SK-N-SH (cell line): ENCODE results near the gene RFPL1. TPM values are rescaled to one million over a fixed set of nuclear protein-coding genes. Genes with fewer than 3 reads are reported as not detected.

ENCODE experiments used
- CTCF ChIA-PET: fragments of 300-600, 350-600 bp; formaldehyde crosslinking; extraction: SDS; loops from one replicate; lab custom pipeline; 2021; lab: Yijun Ruan, JAX
- POLR2A ChIA-PET: fragments of 350-600 bp; sonication (Branson Sonifier 250); formaldehyde crosslinking; extraction: SDS; loops from one replicate; lab custom pipeline; 2020; ENCODE audit warnings: antibody characterized with exemption, inconsistent platforms; lab: Yijun Ruan, JAX
- DNase-seq: peaks from one replicate; pipeline ENCODE4 v3.0.0; 2012
- H2AFZ ChIP-seq: fragments of 200-600 bp; sonication (generic); 2 replicates; pipeline ENCODE4 v1.8.1; 2016; ENCODE audit warnings: antibody characterized with exemption, mild to moderate bottlenecking, low read depth
- H3F3A ChIP-seq: fragments of 200-600 bp; sonication (generic); replicated peaks from 2 replicates; pipeline ENCODE3; 2016; ENCODE audit warnings: antibody characterized with exemption, mild to moderate bottlenecking; ENCODE audit not compliant: insufficient read depth
- H3K27ac ChIP-seq, 2 experiments: fragments of 200-500 bp in 1 of 2; fragments of 200-600 bp in 1 of 2; sonication (Bioruptor generic) in 1 of 2; sonication (generic), shearing (Covaris generic) in 1 of 2; 2 replicates each; pipeline versions ENCODE4 v1.5.1 to v1.6.1; 2014 to 2016; ENCODE audit warnings: low read depth in 2 of 2, inconsistent platforms in 1 of 2, low read length in 1 of 2, mild to moderate bottlenecking in 1 of 2, mixed read lengths in 1 of 2
- H3K27me3 ChIP-seq: fragments of 200-600 bp; sonication (generic), shearing (Covaris generic); 2 replicates; pipeline ENCODE4 v1.6.1; 2016; ENCODE audit warnings: mixed run types; ENCODE audit not compliant: insufficient read depth
- H3K36me3 ChIP-seq, 2 experiments: fragments of 200-500 bp in 1 of 2; fragments of 200-600 bp in 1 of 2; sonication (Bioruptor generic) in 1 of 2; sonication (generic) in 1 of 2; replicated peaks in 1 of 2; 2 replicates each; pipeline versions ENCODE3 to v1.5.1; 2014 to 2016; ENCODE audit warnings: low read length in 1 of 2, mild to moderate bottlenecking in 1 of 2; ENCODE audit not compliant: insufficient read depth in 2 of 2, control insufficient read depth in 1 of 2
- H3K4me1 ChIP-seq, 2 experiments: fragments of 200-500 bp in 1 of 2; fragments of 200-600 bp in 1 of 2; sonication (Bioruptor generic) in 1 of 2; sonication (generic), shearing (Covaris generic) in 1 of 2; 2 replicates each; pipeline versions ENCODE4 v1.5.1 to v1.6.1; 2014 to 2016; ENCODE audit warnings: low read depth in 1 of 2, low read length in 1 of 2, mixed run types in 1 of 2; ENCODE audit not compliant: insufficient read depth in 2 of 2, control insufficient read depth in 1 of 2
- H3K4me2 ChIP-seq: fragments of 200-600 bp; sonication (generic), shearing (Covaris generic); 2 replicates; pipeline ENCODE4 v1.6.1; 2017; ENCODE audit warnings: mixed run types
- H3K4me3 ChIP-seq, 2 experiments: fragments of 200-500 bp in 1 of 2; fragments of 200-600 bp in 1 of 2; sonication (Bioruptor generic) in 1 of 2; sonication (generic), shearing (Covaris generic) in 1 of 2; 2 replicates each; pipeline versions ENCODE4 v1.5.1 to v1.8.1; 2014 to 2016; ENCODE audit warnings: low read depth in 2 of 2, inconsistent platforms in 1 of 2, low read length in 1 of 2, mild to moderate bottlenecking in 1 of 2, mixed read lengths in 1 of 2, moderate library complexity in 1 of 2
- H3K79me2 ChIP-seq: fragments of 200-600 bp; sonication (generic); 2 replicates; pipeline ENCODE4 v1.8.1; 2017; ENCODE audit warnings: mild to moderate bottlenecking; ENCODE audit not compliant: insufficient read depth
- H3K9ac ChIP-seq: fragments of 200-600 bp; sonication (generic); 2 replicates; pipeline ENCODE4 v1.6.1; 2017; ENCODE audit warnings: mixed run types
- H3K9me2 ChIP-seq: fragments of 200-600 bp; sonication (generic); 2 replicates; pipeline ENCODE4 v1.6.1; 2017; ENCODE audit warnings: mixed run types
- H3K9me3 ChIP-seq: fragments of 200-600 bp; sonication (generic); 2 replicates; pipeline ENCODE4 v1.6.1; 2017; ENCODE audit warnings: mixed run types, mild to moderate bottlenecking, moderate library complexity
- H4K20me1 ChIP-seq: fragments of 200-600 bp; sonication (generic); 2 replicates; pipeline ENCODE4 v1.6.1; 2017; ENCODE audit warnings: mild to moderate bottlenecking, mixed run types; ENCODE audit not compliant: insufficient read depth
- CHD2 ChIP-seq: fragments of 150-350 bp; IDR thresholded peaks from 2 replicates; pipeline ENCODE4 v1.6.1; 2018; ENCODE audit warnings: low read length; ENCODE audit not compliant: partially characterized antibody
- CTCF ChIP-seq: fragments of 200-600 bp; sonication (generic); IDR thresholded peaks from 2 replicates; pipeline ENCODE4 v1.6.1; 2017; ENCODE audit warnings: antibody characterized with exemption, mild to moderate bottlenecking, moderate library complexity
- ELF1 ChIP-seq: IDR thresholded peaks from 2 replicates; pipeline ENCODE4 v1.4.0; 2012
- EP300 ChIP-seq, 2 experiments: IDR thresholded peaks; 2 replicates each; pipeline versions ENCODE4 v1.4.0 to v1.6.1; 2012; ENCODE audit warnings: borderline replicate concordance in 1 of 2, low read depth in 1 of 2, low read length in 1 of 2
- EZH2phosphoT487 ChIP-seq: fragments of 200-600 bp; sonication (generic); IDR thresholded peaks from 2 replicates; pipeline ENCODE4 v1.6.1; 2017; ENCODE audit warnings: low read depth, mixed run types, mild to moderate bottlenecking, antibody characterized with exemption, moderate library complexity, borderline replicate concordance
- FOXJ3 ChIP-seq: sonication (generic); formaldehyde crosslinking; IDR thresholded peaks from 2 replicates; pipeline ENCODE4 v1.5.1; 2020; ENCODE audit warnings: mild to moderate bottlenecking, missing genetic modification reagents
- FOXM1 ChIP-seq: IDR thresholded peaks from 2 replicates; pipeline ENCODE4 v1.4.0; 2012; ENCODE audit warnings: low read depth, mild to moderate bottlenecking
- GABPA ChIP-seq: IDR thresholded peaks from 2 replicates; pipeline ENCODE4 v1.4.0; 2012; ENCODE audit warnings: low read depth, mild to moderate bottlenecking
- JUND ChIP-seq: IDR thresholded peaks from 2 replicates; pipeline ENCODE4 v1.4.0; 2012
- NFIC ChIP-seq: IDR thresholded peaks from 2 replicates; pipeline ENCODE4 v1.4.0; 2012; ENCODE audit warnings: borderline replicate concordance
- NRF1 ChIP-seq: IDR thresholded peaks from 2 replicates; pipeline ENCODE4 v1.6.1; 2012; ENCODE audit warnings: low read depth, mild to moderate bottlenecking, low read length
- POLR2AphosphoS5 ChIP-seq: IDR thresholded peaks from 2 replicates; pipeline ENCODE4 v1.6.1; 2012; ENCODE audit warnings: low read depth, low read length
- RAD21 ChIP-seq: IDR thresholded peaks from 2 replicates; pipeline ENCODE4 v1.6.1; 2012; ENCODE audit warnings: mild to moderate bottlenecking, low read length
- RCOR1 ChIP-seq: fragments of 150-350 bp; IDR thresholded peaks from 2 replicates; pipeline ENCODE4 v1.6.1; 2017; ENCODE audit warnings: antibody characterized with exemption, low read length
- REST ChIP-seq: IDR thresholded peaks from 2 replicates; pipeline ENCODE4 v1.6.1; 2012; ENCODE audit warnings: mild to moderate bottlenecking, low read depth, low read length, moderate library complexity
- RFX5 ChIP-seq: IDR thresholded peaks from 2 replicates; pipeline ENCODE4 v1.6.1; 2012; ENCODE audit warnings: mild to moderate bottlenecking, improper control_type of control experiment, low read length
- RXRA ChIP-seq: IDR thresholded peaks from 2 replicates; pipeline ENCODE4 v1.4.0; 2012; ENCODE audit warnings: low read depth, mild to moderate bottlenecking, borderline replicate concordance
- TAF1 ChIP-seq: IDR thresholded peaks from 2 replicates; pipeline ENCODE4 v1.6.1; 2012; ENCODE audit warnings: low read depth, mild to moderate bottlenecking, low read length, moderate library complexity, borderline replicate concordance
- YY1 ChIP-seq: IDR thresholded peaks from 2 replicates; pipeline ENCODE4 v1.4.0; 2012; ENCODE audit warnings: low read depth, mild to moderate bottlenecking
- WGBS: methylation state at CpG from one replicate; pipeline ENCODE4 v1.1.6; 2017; ENCODE audit warnings: low lambda C conversion rate; 5-methylcytosine and 5-hydroxymethylcytosine counted together
- polyA plus RNA-seq, 3 experiments: library from polyadenylated mRNA; depleted of rRNA; stranded (reverse); fragments of >200 nt; gene quantifications; 2 replicates each; pipeline ENCODE4 v1.2.3, GENCODE V29; 2012
- TF ChIP-seq, protein P1 (sequence below): IDR thresholded peaks from 2 replicates; pipeline ENCODE4 v1.4.0; 2012; ENCODE audit warnings: low read depth
- TF ChIP-seq, protein P2 (sequence below): fragments of 150-350 bp; IDR thresholded peaks from 2 replicates; pipeline ENCODE4 v1.6.1; 2017; ENCODE audit warnings: antibody characterized with exemption, low read length, low read depth, borderline replicate concordance

RFPL1 gene
- polyA plus RNA-seq, 1 of the 3 experiments (the other 2 are of a cell fraction): not detected

DNA sequence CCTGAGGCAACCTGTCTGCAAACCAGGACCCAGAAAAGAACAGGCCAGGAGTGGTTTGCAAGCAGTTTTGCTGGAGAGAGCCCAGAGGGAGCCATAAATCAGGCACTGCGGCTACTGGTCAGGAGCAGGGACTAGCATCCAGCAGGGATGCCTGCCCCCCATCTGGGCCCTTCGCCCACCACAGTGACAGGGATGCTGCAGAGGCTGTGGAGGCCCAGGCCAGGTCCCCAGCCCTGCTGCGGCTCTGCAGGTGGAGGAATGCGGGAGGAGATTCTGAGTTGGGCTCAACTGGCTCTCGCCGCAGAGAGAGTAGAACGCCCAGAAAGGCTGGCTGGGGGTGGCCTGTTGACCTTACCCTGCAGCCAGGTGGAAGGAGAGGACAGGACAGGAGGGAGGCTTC, 25.2 kb downstream of the RFPL1 start:
- Histone ChIP-seq H3K4me2 (no peak overlapping the region), H2AFZ (no peak overlapping the region), H3K27ac (no peak overlapping the region), H3K9ac (no peak overlapping the region), H3F3A (no peaks in the 10 kb centered on the region), H3K27me3 (no peaks in the 10 kb centered on the region), H3K9me3 (no peaks in the 10 kb centered on the region), H3K4me1 (peaks cover 0 to 4% of the 10 kb centered on the region in 2 experiments; a peak in 1 of 4 replicates), H3K36me3 (no peaks in the 10 kb centered on the region), H3K79me2 (no peaks in the 10 kb centered on the region), H3K9me2 (no peaks in the 10 kb centered on the region), H3K4me3 (no peak overlapping the region), H4K20me1 (no peaks in the 10 kb centered on the region)
- TF ChIP-seq POLR2AphosphoS5: no peak
- TF ChIP-seq EZH2phosphoT487: no peak
- TF ChIP-seq NRF1: no peak
- no peak for TF ChIP-seq ELF1
- TF ChIP-seq REST: no peak
- TF ChIP-seq JUND: no peak
- no peak for TF ChIP-seq RAD21
- no peak for TF ChIP-seq FOXM1
- no peak for TF ChIP-seq FOXJ3
- no peak for TF ChIP-seq CHD2
- TF ChIP-seq RCOR1: no peak
- TF ChIP-seq GABPA: no peak
- ChIA-PET POLR2A (no interaction called here), CTCF (no interaction called here)
- 94% methylated on average over 5 of the region's 7 CpGs for WGBS
- no peak for DNase-seq

DNA sequence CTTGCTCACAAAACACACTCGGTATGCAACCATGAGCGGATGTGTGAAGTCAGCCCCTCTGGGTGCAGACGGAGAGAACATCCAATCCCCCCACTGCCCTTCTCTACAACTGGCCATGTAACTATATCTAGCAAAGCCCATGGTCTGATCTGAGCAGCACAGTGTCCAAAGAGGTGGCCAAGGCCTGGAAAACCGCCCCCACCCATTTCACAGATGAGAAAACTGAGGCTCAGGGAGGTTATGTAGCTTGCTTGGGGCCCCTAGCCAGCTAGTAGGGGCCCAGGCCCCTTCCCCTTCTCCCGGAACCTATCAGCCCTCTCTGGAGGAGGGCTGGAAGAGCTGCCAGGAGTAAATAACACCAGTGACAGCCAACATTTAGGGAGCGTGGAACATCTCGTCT, 26.2 kb downstream of the RFPL1 start:
- H3K4me3 ChIP-seq: no peak overlapping the region
- H3K4me2 ChIP-seq: no peak overlapping the region
- CTCF ChIA-PET: no interaction called here
- no peak overlapping the region for H3K27ac ChIP-seq
- no peak overlapping the region for H3K9ac ChIP-seq
- no peak overlapping the region for H2AFZ ChIP-seq
- H3K9me3 ChIP-seq: no peaks in the 10 kb centered on the region
- no peaks in the 10 kb centered on the region for H3K36me3 ChIP-seq
- POLR2A ChIA-PET: no interaction called here
- no peaks in the 10 kb centered on the region for H3K9me2 ChIP-seq
- no peaks in the 10 kb centered on the region for H4K20me1 ChIP-seq
- no peaks in the 10 kb centered on the region for H3K27me3 ChIP-seq
- H3K4me1 ChIP-seq: peaks cover 0 to 4% of the 10 kb centered on the region in 2 experiments; a peak in 1 of 4 replicates
- 84% methylated on average over 6 of the region's 7 CpGs for WGBS
- no peak for DNase-seq
- no peaks in the 10 kb centered on the region for H3K79me2 ChIP-seq
- H3F3A ChIP-seq: no peaks in the 10 kb centered on the region
- TF ChIP-seq TAF1 (no peak), JUND (no peak), EP300 (IDR thresholded peaks at IDR 0.05; ENCODE audit: borderline replicate concordance in 1 of 2, low read depth in 1 of 2, low read length in 1 of 2) (no peak), RFX5 (no peak), CTCF (no peak), RXRA (no peak), NFIC (no peak), FOXJ3 (no peak), EZH2phosphoT487 (no peak), YY1 (no peak), CHD2 (no peak)
- TF ChIP-seq, protein P1, sequence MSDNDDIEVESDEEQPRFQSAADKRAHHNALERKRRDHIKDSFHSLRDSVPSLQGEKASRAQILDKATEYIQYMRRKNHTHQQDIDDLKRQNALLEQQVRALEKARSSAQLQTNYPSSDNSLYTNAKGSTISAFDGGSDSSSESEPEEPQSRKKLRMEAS: no peak
- TF ChIP-seq, protein P2, sequence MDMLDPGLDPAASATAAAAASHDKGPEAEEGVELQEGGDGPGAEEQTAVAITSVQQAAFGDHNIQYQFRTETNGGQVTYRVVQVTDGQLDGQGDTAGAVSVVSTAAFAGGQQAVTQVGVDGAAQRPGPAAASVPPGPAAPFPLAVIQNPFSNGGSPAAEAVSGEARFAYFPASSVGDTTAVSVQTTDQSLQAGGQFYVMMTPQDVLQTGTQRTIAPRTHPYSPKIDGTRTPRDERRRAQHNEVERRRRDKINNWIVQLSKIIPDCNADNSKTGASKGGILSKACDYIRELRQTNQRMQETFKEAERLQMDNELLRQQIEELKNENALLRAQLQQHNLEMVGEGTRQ: no peak
